ENCODE measurements around the gene SPRTN. TPM values are rescaled to one million over a fixed set of nuclear protein-coding genes. Genes with fewer than 3 reads are reported as not detected.

Gene SPRTN
- total and polyA plus RNA-seq, 2 experiments from 2014 or later = 10.7 to 15.2 TPM

DNA sequence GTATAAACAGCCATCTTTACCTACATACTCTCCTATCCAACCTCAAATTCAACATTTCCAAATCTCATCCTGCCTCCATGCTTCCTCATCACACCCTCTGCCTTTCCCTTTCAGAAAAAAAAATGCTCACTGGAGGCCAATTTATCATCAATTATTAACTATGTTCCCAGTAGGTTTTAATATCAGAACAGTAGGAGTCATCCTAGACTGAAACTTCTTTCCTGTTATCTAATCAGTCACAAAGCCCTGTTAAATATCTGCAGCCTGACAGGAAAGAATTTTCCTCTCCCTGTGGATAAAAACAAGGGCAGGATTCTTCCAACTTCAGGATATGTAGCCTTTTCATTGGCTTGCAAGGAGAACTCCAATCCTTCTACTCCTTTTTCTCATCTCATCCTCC, 55.6 kb downstream of the SPRTN start:
- Histone ChIP-seq H3K4me3 (no peak overlapping the region), H3K27ac (peak overlapping the region; percentile 53)
- peak; percentile 31 to 47 for DNase-seq (ENCODE audit: low read depth in 1 of 2, low spot score in 1 of 2)

DNA sequence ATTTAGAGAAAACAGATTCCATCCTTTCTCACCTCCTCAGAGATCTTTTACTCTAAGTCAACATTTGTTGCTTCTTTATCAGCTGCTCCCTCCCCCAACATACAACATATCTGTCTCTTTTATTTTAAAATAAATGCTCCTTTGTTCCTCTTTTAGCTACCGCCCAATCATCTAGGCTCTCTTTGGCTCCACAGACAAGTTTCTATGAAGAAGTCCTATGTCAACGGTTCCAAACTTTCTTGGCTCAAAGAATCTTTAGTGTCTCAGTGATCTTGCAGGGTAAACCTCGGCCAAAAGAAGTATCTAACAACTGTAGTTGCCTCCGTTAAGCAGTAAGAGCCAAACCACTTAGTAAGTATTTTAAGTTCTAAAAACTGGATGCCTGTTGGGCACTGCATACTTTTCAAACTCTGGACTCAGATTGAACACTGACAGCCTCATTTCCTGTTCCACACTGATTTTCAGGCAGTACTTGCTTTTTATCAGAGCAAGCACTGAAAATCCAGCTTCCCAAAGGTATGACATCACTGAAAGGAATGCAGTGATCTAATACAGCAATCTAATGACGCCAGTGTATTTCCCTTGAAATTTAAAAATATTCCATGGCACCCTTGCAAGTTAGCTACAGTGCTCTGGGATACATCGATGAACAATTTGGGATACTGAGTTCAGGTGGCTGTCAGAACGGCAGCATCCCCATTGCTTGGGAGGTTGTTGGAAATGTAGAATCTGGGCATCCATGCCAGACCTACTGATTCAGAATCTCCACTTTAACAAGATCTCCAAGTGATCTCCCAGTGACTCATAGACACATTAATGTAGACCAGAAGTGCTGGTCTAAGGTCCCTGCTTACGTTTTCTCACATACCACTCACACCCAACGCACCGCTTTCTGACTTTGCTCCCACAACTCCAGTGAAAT, 57.2 kb downstream of the SPRTN start:
- TF ChIP-seq, protein P1, sequence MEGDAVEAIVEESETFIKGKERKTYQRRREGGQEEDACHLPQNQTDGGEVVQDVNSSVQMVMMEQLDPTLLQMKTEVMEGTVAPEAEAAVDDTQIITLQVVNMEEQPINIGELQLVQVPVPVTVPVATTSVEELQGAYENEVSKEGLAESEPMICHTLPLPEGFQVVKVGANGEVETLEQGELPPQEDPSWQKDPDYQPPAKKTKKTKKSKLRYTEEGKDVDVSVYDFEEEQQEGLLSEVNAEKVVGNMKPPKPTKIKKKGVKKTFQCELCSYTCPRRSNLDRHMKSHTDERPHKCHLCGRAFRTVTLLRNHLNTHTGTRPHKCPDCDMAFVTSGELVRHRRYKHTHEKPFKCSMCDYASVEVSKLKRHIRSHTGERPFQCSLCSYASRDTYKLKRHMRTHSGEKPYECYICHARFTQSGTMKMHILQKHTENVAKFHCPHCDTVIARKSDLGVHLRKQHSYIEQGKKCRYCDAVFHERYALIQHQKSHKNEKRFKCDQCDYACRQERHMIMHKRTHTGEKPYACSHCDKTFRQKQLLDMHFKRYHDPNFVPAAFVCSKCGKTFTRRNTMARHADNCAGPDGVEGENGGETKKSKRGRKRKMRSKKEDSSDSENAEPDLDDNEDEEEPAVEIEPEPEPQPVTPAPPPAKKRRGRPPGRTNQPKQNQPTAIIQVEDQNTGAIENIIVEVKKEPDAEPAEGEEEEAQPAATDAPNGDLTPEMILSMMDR (IDR thresholded peaks at IDR 0.05; ENCODE audit: low read depth, low read length) = no peak
- H3K36me3 ChIP-seq = no peaks in the 10 kb centered on the region
- H3K27me3 ChIP-seq = no peaks in the 10 kb centered on the region
- H3K4me3 ChIP-seq = no peak overlapping the region
- peak overlapping the region; percentile 85 for H3K27ac ChIP-seq
- peak; percentile 28 to 97 for DNase-seq (ENCODE audit: low read depth in 1 of 2, low spot score in 1 of 2)
- H3K4me1 ChIP-seq (ENCODE audit: low read depth) = peaks cover 42% of the 10 kb centered on the region
- no peaks in the 10 kb centered on the region for H3K9me3 ChIP-seq (ENCODE audit: low read depth)

More for the DNA sequence above, 55.6 kb downstream of the SPRTN start:
- H3K36me3 ChIP-seq = no peaks in the 10 kb centered on the region
- no peaks in the 10 kb centered on the region for H3K9me3 ChIP-seq (ENCODE audit: low read depth)
- H3K27me3 ChIP-seq = no peaks in the 10 kb centered on the region
- peaks cover 42% of the 10 kb centered on the region for H3K4me1 ChIP-seq (ENCODE audit: low read depth)
- TF ChIP-seq, protein P1 (IDR thresholded peaks at IDR 0.05; ENCODE audit: low read depth, low read length) = no peak

DNA sequence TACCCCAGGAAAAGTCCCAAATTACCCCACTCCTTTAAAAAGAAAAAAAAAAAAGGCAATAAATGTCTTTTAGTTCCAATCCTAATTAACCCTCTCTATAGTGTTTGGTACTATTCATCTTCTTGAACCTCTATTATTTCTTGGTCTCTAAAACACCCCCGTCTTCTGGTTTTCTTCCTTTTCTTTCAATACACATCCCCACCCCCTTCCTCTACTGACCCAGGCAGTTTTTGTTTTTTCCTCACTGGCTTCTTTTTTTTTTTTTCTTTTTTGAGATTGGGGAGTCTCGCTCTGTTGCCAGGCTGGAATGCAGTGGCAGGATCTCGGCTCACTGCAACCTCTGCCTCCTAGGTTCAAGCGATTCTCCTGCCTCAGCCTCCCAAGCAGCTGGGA, 57.9 kb downstream of the SPRTN start:
- Histone ChIP-seq H3K27me3 (no peaks in the 10 kb centered on the region), H3K4me1 (ENCODE audit: low read depth) (peaks cover 42% of the 10 kb centered on the region), H3K36me3 (no peaks in the 10 kb centered on the region), H3K9me3 (ENCODE audit: low read depth) (no peaks in the 10 kb centered on the region), H3K4me3 (no peak overlapping the region), H3K27ac (peak overlapping the region; percentile 85)
- DNase-seq (ENCODE audit: low read depth in 1 of 2, low spot score in 1 of 2) = no peak
- TF ChIP-seq, protein P1 (IDR thresholded peaks at IDR 0.05; ENCODE audit: low read depth, low read length) = no peak

DNA sequence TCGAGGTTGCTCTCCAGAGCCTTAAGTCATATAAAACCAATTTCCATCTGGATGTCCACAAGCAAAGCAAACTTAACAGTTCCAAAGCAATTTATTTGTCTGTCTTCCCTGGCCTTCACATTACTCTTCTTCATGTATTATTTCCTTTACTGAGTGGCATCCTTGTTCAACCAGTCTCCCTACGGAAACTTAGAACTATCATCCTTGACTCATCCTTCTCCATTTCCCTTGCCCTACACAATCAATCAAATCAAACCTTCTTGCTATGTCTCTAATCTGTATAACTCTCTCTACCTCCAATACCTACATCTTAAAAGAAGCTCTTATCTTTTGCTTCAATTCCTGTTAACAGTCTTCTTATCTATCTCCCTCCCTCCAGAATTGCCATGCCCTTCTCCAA, 58.5 kb downstream of the SPRTN start:
- H3K36me3 ChIP-seq = no peaks in the 10 kb centered on the region
- H3K4me3 ChIP-seq = no peak overlapping the region
- TF ChIP-seq, protein P1 (IDR thresholded peaks at IDR 0.05; ENCODE audit: low read depth, low read length) = no peak
- no peak for DNase-seq (ENCODE audit: low read depth in 1 of 2, low spot score in 1 of 2)
- no peaks in the 10 kb centered on the region for H3K9me3 ChIP-seq (ENCODE audit: low read depth)
- no peaks in the 10 kb centered on the region for H3K27me3 ChIP-seq
- H3K4me1 ChIP-seq (ENCODE audit: low read depth) = peaks cover 42% of the 10 kb centered on the region
- H3K27ac ChIP-seq = peak overlapping the region; percentile 85

DNA sequence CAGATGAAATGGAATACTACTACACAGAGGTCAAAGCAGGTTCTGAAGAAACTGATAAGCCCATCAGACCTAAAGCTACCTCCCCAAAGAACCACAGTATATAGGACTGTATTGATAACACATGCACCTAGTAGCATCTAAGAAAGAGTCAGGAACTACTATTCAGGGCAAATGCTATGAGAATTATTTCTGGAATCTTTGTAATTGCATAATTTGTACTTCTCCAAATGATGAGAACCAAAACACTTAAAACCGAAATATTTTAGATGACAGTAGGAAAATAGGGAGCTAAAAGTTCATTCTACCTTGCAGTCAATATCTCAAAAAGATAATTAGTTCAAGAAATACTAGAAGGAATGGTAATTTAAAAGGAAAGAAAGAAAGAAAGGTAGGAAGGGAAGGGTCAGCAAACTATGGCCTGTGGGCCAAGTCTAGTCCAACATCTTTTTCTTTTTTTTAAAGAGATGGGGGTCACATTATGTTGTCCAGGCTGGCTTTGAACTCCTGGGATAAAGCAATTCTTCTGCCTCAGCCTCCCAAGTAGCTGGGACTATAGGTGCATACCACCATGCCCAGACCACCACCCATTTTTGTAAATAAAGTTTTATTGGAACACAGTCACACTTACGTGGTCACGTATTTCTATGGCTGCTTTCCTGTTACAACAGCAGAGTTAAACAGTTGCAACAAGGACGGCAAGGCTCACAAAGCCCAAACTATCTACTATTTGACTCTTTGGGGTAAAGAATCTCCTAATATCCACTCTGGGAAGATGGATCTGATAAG, 60.0 kb downstream of the SPRTN start:
- H3K4me3 ChIP-seq = no peak overlapping the region
- no peak for DNase-seq (ENCODE audit: low read depth in 1 of 2, low spot score in 1 of 2)
- H3K36me3 ChIP-seq = no peaks in the 10 kb centered on the region
- H3K27me3 ChIP-seq = no peaks in the 10 kb centered on the region
- H3K4me1 ChIP-seq (ENCODE audit: low read depth) = peaks cover 40% of the 10 kb centered on the region
- no peaks in the 10 kb centered on the region for H3K9me3 ChIP-seq (ENCODE audit: low read depth)
- TF ChIP-seq, protein P1 (IDR thresholded peaks at IDR 0.05; ENCODE audit: low read depth, low read length) = no peak
- H3K27ac ChIP-seq = peak overlapping the region; percentile 31
